Bronchial epithelial cell (primary cell): ENCODE data around the gene MXD4. TPM values are rescaled to one million over a fixed set of nuclear protein-coding genes. Genes with fewer than 3 reads are reported as not detected.

Experiments used
- DNase-seq: peaks from one replicate; pipeline ENCODE4 v3.0.0-alpha.2; 2010; ENCODE audit warnings: low read depth
- FAIRE-seq: peaks from 2 replicates; lab custom pipeline; 2011; peaks lifted over from hg19 to GRCh38; lab: Jason Lieb, UNC
- H3K27me3 ChIP-seq: 2 replicates; pipeline ENCODE4 v1.5.1; 2011; ENCODE audit warnings: low read length; ENCODE audit not compliant: control insufficient read depth, insufficient read depth
- H3K36me3 ChIP-seq: 2 replicates; pipeline ENCODE4 v1.5.1; 2011; ENCODE audit warnings: low read length; ENCODE audit not compliant: control insufficient read depth, insufficient read depth
- H3K4me3 ChIP-seq: 2 replicates; pipeline ENCODE4 v1.5.1; 2011; ENCODE audit warnings: mild to moderate bottlenecking, low read depth, low read length, control low read depth
- CTCF ChIP-seq: IDR thresholded peaks from 2 replicates; pipeline ENCODE4 v1.5.1; 2011; ENCODE audit warnings: mild to moderate bottlenecking, moderate library complexity, low read length, control low read depth, inconsistent platforms; ENCODE audit not compliant: insufficient read depth, severe bottlenecking
- total RNA-seq: library from RNA; depleted of rRNA; stranded (reverse); fragments of >200 nt; gene quantifications from 2 replicates; pipeline ENCODE4 v1.2.1, GENCODE V29; 2014

The MXD4 gene
- total RNA-seq, 1 donor from 2014 or later, result 10.5 TPM

- H3K36me3 ChIP-seq, result no peaks in the 10 kb centered on the region
- no peak for TF ChIP-seq CTCF
- H3K27me3 ChIP-seq, result no peaks in the 10 kb centered on the region
- H3K4me3 ChIP-seq, result no peak overlapping the region
- FAIRE-seq (peak; percentile 18), DNase-seq (no peak)
These were observed 9.5 kb upstream of the MXD4 start for GRCh38 chr4:2271279-2272025.

GRCh38 chr4:2270341-2271165, 8.6 kb upstream of the MXD4 start:
- FAIRE-seq, result no peak

DNA sequence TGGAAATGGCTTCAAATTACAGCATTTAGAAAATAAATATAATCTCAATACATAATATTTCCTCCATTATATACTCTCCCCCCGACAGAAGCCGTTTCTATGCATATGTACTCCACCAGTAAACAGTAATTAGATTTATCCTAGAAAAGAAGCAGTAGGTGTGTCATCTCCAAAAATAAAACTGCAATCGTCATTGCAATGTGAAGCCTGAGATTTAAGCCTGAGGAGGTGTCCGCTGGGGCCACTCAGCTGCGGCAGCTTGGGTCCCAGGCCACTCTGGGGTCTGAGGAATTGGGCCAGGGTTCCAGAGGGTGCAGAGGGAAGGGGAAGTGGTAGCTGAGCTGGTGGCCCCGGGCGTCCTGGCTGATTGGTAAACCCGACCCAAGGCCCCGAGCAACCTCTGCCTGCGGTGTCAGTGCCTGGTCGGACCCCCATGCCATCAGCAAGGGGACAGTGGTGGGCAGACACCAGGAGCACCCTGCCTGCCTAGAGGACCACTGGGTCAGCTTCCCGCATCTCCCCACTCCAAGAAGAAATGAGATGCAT, 7.8 kb upstream of the MXD4 start:
- Histone ChIP-seq H3K4me3 (no peak overlapping the region), H3K27me3 (no peaks in the 10 kb centered on the region), H3K36me3 (no peaks in the 10 kb centered on the region)
- TF ChIP-seq CTCF, result no peak
- no peak for FAIRE-seq
- DNase-seq, result no peak

More at GRCh38 chr4:2270341-2271165, 8.6 kb upstream of the MXD4 start:
- Histone ChIP-seq H3K4me3 (no peak overlapping the region), H3K36me3 (no peaks in the 10 kb centered on the region), H3K27me3 (no peaks in the 10 kb centered on the region)
- no peak for TF ChIP-seq CTCF
- DNase-seq, result no peak

DNA sequence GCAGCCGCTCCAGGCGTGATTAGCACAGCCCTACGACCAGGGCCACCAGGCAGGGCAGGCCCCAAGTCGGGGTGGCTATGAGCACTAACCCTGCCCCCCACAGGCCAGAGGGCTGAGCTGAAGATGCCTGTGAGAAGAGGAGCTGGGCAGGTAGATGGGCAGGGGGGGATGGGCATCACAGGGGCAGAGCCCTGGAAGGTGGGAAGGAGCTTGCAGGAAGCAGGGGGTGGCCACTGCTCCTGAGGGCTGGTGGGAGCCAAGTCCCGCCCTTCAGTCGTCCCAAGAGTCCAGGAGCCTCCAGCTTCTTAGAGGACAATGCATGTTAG, 7.3 kb upstream of the MXD4 start:
- Histone ChIP-seq H3K4me3 (no peak overlapping the region), H3K27me3 (no peaks in the 10 kb centered on the region), H3K36me3 (no peaks in the 10 kb centered on the region)
- FAIRE-seq (no peak), DNase-seq (no peak)
- TF ChIP-seq CTCF, result no peak

DNA sequence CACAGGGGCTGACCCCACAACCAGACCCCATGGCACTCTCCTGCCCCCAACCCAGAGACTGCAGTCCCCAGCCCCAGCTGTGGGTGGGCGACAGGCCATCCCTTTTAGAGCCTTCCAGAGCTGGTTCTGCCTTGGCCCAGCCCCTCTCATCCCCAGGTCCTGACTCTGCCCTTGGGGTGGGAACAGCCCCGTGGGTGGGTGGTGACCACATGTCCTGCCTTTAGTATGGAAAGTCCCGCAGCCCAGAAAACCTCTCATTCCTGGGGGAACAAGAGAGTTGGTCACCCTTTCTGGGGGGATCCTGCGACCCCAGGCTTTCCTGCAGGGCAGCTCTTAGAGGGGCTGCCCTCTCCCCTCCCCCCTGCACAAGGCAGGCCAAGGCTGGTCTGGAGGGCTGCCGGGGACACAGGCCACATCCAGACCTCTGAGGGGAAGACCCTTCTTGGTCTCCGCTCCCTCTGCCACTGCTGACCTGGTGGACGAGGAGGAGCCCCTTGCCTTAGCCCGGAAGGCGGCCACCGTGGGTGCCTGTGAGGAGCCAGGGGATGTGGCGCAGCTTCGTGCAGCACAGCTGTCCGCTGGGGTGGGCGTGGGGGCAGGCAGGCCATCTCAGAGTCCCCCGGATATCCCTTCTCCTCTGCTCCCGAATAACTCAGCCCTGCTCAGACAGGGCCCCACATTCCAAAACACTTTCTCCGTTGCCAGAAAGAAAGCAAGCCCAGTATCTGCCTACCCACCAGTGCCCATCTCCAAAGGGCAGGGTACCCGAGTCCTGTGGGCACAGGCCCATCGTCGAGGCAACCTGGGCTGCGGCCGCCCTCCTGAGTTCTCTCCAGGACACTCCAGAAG, 6.7 kb upstream of the MXD4 start:
- no peak overlapping the region for H3K4me3 ChIP-seq
- H3K36me3 ChIP-seq, result no peaks in the 10 kb centered on the region
- no peak for DNase-seq
- no peak for TF ChIP-seq CTCF
- H3K27me3 ChIP-seq, result no peaks in the 10 kb centered on the region
- no peak for FAIRE-seq
